Lower leg skin (tissue), 3 donors: ENCODE measurements around the gene DPP6.

ENCODE experiments used
- CTCF ChIP-seq, 3 donors: fragments of 450-650 bp; IDR thresholded peaks; one replicate each; pipeline ENCODE4 v1.5.1; 2016; ENCODE audit warnings: antibody characterized with exemption in 3 of 3, mild to moderate bottlenecking in 3 of 3, moderate library complexity in 2 of 3
- POLR2A ChIP-seq, 2 donors: fragments of 450-650 bp; IDR thresholded peaks; one replicate each; pipeline ENCODE4 v1.6.1; 2016 to 2017; ENCODE audit warnings: antibody characterized with exemption in 2 of 2, mild to moderate bottlenecking in 1 of 2, moderate library complexity in 1 of 2

GRCh38 chr7:154910125-154910524 lies 857.9 kb downstream of the DPP6 start:
- TF ChIP-seq POLR2A (IDR thresholded peaks at IDR 0.05) = no peak
- no peak for TF ChIP-seq CTCF (IDR thresholded peaks at IDR 0.05)
